ENCODE measurements around the gene PRRC2B. TPM values are rescaled to one million over a fixed set of nuclear protein-coding genes. Genes with fewer than 3 reads are reported as not detected.
A peak's percentile ranks its signal among the peaks of the same experiment; 100 is the strongest.
"Not testable (repeated sequence)": the region's sequence is repeated elsewhere in the genome, so short reads cannot be mapped to it uniquely, and the experiment has no call there.

PRRC2B gene
- total and polyA plus RNA-seq, 11 donors = 59.9 to 193 (median 118) TPM

GRCh38 chr9:131366761-131367401, 27.0 kb upstream of the PRRC2B start:
- H3K9me3 ChIP-seq = no peaks in the 10 kb centered on the region
- DNase-seq (peak in 3 of 5 donors; percentile 39 to 55 (median 49)), ATAC-seq (peak; percentile 72 to 80 (median 78))
- no peak for TF ChIP-seq POLR2A (IDR thresholded peaks at IDR 0.05)
- TF ChIP-seq CTCF (IDR thresholded peaks at IDR 0.05) = peak in 10 of 12 donors; percentile 20 to 59 (median 52)
- peaks cover 0 to 19% (median 4%) of the 10 kb centered on the region in 12 donors for H3K4me1 ChIP-seq
- intact Hi-C loops (cut with DNase I) = loop anchor here in 4 of 10 donors (5.0 to 10.0 kb wide), 3 partner anchors 110 to 378 kb away; partner anchors contain the start of gene RAPGEF1 (in 1 of the 4)
- no peaks in the 10 kb centered on the region for H3K27me3 ChIP-seq
- H3K27ac ChIP-seq = no peak overlapping the region
- H3K4me3 ChIP-seq = no peak overlapping the region
- no peaks in the 10 kb centered on the region for H3K36me3 ChIP-seq
- 27 to 40% (median 31%) methylated on average over 6 of the region's 6 CpGs for WGBS, 4 donors

- Histone ChIP-seq H3K27ac (no peak overlapping the region), H3K9me3 (no peaks in the 10 kb centered on the region), H3K4me1 (peaks cover 0 to 21% (median 6%) of the 10 kb centered on the region in 12 donors), H3K27me3 (no peaks in the 10 kb centered on the region), H3K4me3 (no peak overlapping the region), H3K36me3 (no peaks in the 10 kb centered on the region)
- no peak for ATAC-seq
- no peak for TF ChIP-seq CTCF (IDR thresholded peaks at IDR 0.05)
- TF ChIP-seq POLR2A (IDR thresholded peaks at IDR 0.05) = no peak
- WGBS, 4 donors = 76 to 88% (median 86%) methylated on average over 2 of the region's 2 CpGs
- peak in 1 of 5 donors; percentile 8 for DNase-seq
- intact Hi-C loops (cut with DNase I) = loop anchor here in 4 of 10 donors (5.0 to 10.0 kb wide), 3 partner anchors 110 to 377 kb away; partner anchors contain the start of gene RAPGEF1 (in 1 of the 4)
Measured at GRCh38 chr9:131367450-131367849, 26.4 kb upstream of the PRRC2B start.

- H3K9me3 ChIP-seq = no peaks in the 10 kb centered on the region
- H3K36me3 ChIP-seq = no peaks in the 10 kb centered on the region
- no peaks in the 10 kb centered on the region for H3K27me3 ChIP-seq
- peaks cover 0 to 21% (median 12%) of the 10 kb centered on the region in 12 donors for H3K4me1 ChIP-seq
- ATAC-seq = no peak
- TF ChIP-seq POLR2A (IDR thresholded peaks at IDR 0.05) (no peak), CTCF (IDR thresholded peaks at IDR 0.05) (no peak)
- DNase-seq = no peak
- H3K4me3 ChIP-seq = no peak overlapping the region
- H3K27ac ChIP-seq = no peak overlapping the region
- WGBS, 4 donors = 64 to 80% (median 70%) methylated on average over 2 of the region's 2 CpGs
- intact Hi-C loops (cut with DNase I) = loop anchor here in 5 of 10 donors (5.0 to 10.0 kb wide), 4 partner anchors 37 to 374 kb away; partner anchors contain the start of gene RAPGEF1 (in 1 of the 5)
Measured at GRCh38 chr9:131370638-131371037, 23.2 kb upstream of the PRRC2B start.

DNA sequence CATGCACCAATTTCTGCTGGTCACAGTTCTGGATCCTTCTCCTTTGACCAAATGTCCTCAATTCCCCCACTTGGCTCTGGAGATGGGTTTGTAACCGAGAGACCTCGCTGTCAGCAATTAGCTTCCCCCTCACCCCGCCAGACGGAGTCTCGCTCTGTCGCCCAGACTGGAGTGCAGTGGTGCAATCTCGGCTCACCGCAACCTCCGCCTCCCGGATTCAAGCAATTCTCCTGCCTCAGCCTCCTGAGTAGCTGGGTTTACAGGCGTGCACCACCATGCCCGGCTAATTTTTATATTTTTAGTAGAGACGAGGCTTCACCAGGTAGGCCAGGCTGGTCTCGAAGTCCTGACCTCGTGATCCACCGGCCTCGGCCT, 21.3 kb upstream of the PRRC2B start:
- intact Hi-C loops (cut with DNase I) = loop anchor here in 5 of 10 donors (5.0 to 10.0 kb wide), 4 partner anchors 35 to 372 kb away; partner anchors contain the start of gene RAPGEF1 (in 1 of the 5)
- peak in 1 of 5 donors; percentile 31 for DNase-seq
- H3K36me3 ChIP-seq, H3K9me3 ChIP-seq, ATAC-seq, H3K27me3 ChIP-seq: not testable (repeated sequence)
- Histone ChIP-seq H3K4me3 (peak overlapping the region; percentile 30 to 83 (median 68)), H3K4me1 (peaks cover 0 to 16% (median 8%) of the 10 kb centered on the region in 12 donors), H3K27ac (peak overlapping the region; percentile 53 to 97 (median 92))
- 59 to 66% (median 61%) methylated on average over 17 of the region's 17 CpGs for WGBS, 4 donors

DNA sequence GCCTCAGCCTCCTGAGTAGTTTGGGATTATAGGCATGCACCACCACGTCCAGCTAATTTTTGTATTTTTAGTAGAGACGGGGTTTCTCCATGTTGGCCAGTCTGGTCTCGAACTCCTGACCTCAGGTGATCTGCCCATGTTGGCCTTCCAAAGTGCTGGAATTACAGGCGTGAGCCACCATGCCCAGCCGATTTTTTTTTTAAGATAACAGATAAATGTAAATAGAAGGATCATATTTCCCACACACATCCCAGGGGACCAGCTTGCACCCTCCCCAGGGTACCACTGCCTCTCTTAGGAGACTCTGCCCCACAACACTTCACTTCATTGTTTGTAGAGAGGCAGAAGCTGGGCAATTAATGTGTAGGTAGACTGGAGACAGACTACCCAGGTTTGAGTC, 19.2 kb upstream of the PRRC2B start:
- H3K27me3 ChIP-seq, H3K36me3 ChIP-seq, H3K9me3 ChIP-seq, H3K4me3 ChIP-seq, ATAC-seq, H3K27ac ChIP-seq, DNase-seq: not testable (repeated sequence)
- 74 to 79% (median 74%) methylated on average over 5 of the region's 5 CpGs for WGBS, 4 donors
- intact Hi-C loops (cut with DNase I) = loop anchor here in 6 of 10 donors (5.0 to 10.0 kb wide), 5 partner anchors 33 to 370 kb away; partner anchors contain the start of gene RAPGEF1 (in 1 of the 6)
- peaks cover 0 to 16% (median 8%) of the 10 kb centered on the region in 12 donors for H3K4me1 ChIP-seq
